H1 (cell line): Measurements from ENCODE around the gene NFIX. TPM values are rescaled to one million over a fixed set of nuclear protein-coding genes. Genes with fewer than 3 reads are reported as not detected.
A peak's percentile ranks its signal among the peaks of the same experiment; 100 is the strongest.

Experiments
- CTCF ChIA-PET: fragments of 300-600 bp; sonication (Branson Sonifier 250); formaldehyde crosslinking; loops from one replicate; lab custom pipeline; 2021; ENCODE audit not compliant: partially characterized antibody; lab: Charles Lee
- POLR2A ChIA-PET: fragments of 300-600 bp; sonication (Branson Sonifier 250); formaldehyde crosslinking; loops from one replicate; lab custom pipeline; 2021; ENCODE audit warnings: inconsistent platforms; ENCODE audit not compliant: partially characterized antibody; lab: Charles Lee
- DNase-seq, 2 experiments: peaks; one replicate each; pipeline versions ENCODE4 v3.0.0 to v3.0.0-alpha.2; 2010 to 2022; ENCODE audit warnings: low spot score in 2 of 2, low read depth in 1 of 2, mixed read lengths in 1 of 2
- FAIRE-seq: peaks from 2 replicates; lab custom pipeline; 2011; peaks lifted over from hg19 to GRCh38; lab: Jason Lieb, UNC
- H2AFZ ChIP-seq: 2 replicates; pipeline ENCODE4 v1.8.1; 2012; ENCODE audit warnings: low read length, inconsistent platforms
- H2AK5ac ChIP-seq: 2 replicates; pipeline ENCODE4 v1.6.1; 2013; ENCODE audit warnings: low read depth, low read length
- H2BK120ac ChIP-seq: replicated peaks from 2 replicates; pipeline ENCODE3; 2013; ENCODE audit warnings: low read depth, low read length, inconsistent platforms
- H2BK12ac ChIP-seq: 2 replicates; pipeline ENCODE4 v1.6.1; 2013; ENCODE audit warnings: low read depth, low read length
- H2BK15ac ChIP-seq: 2 replicates; pipeline ENCODE4 v1.6.1; 2013; ENCODE audit warnings: low read length
- H2BK20ac ChIP-seq: 2 replicates; pipeline ENCODE4 v1.6.1; 2013; ENCODE audit warnings: low read length
- H2BK5ac ChIP-seq: 2 replicates; pipeline ENCODE4 v1.6.1; 2013; ENCODE audit warnings: low read depth, low read length
- H3K14ac ChIP-seq: 2 replicates; pipeline ENCODE4 v1.6.1; 2013; ENCODE audit warnings: inconsistent platforms; ENCODE audit not compliant: insufficient read length
- H3K18ac ChIP-seq: 2 replicates; pipeline ENCODE4 v1.6.1; 2013; ENCODE audit warnings: low read length; ENCODE audit errors: extremely low read depth
- H3K23ac ChIP-seq: 2 replicates; pipeline ENCODE4 v1.6.1; 2013; ENCODE audit warnings: inconsistent platforms; ENCODE audit not compliant: insufficient read length
- H3K23me2 ChIP-seq: 2 replicates; pipeline ENCODE4 v1.6.1; 2013; ENCODE audit warnings: low read depth, low read length
- H3K27ac ChIP-seq: 2 replicates; pipeline ENCODE4 v1.6.1; 2011; ENCODE audit warnings: low read depth, low read length, inconsistent platforms
- H3K27me3 ChIP-seq, 4 experiments: replicated peaks in 1 of 4; 1 replicate in 1 of 4; 2 replicates in 3 of 4; pipeline versions ENCODE4 v1.6.1 to v1.8.1; 2011 to 2013; ENCODE audit warnings: low read length in 3 of 4, mild to moderate bottlenecking in 3 of 4, inconsistent platforms in 2 of 4, mixed read lengths in 2 of 4, moderate library complexity in 1 of 4; ENCODE audit not compliant: control insufficient read depth in 3 of 4, insufficient read depth in 3 of 4; ENCODE audit errors: extremely low read depth in 1 of 4
- H3K36me3 ChIP-seq, 4 experiments: 2 replicates each; pipeline versions ENCODE4 v1.6.1 to v1.8.1; 2011 to 2013; ENCODE audit warnings: mild to moderate bottlenecking in 4 of 4, low read length in 3 of 4, moderate library complexity in 2 of 4, control low read depth in 1 of 4, inconsistent platforms in 1 of 4; ENCODE audit not compliant: insufficient read depth in 4 of 4, control insufficient read depth in 2 of 4
- H3K4ac ChIP-seq: replicated peaks from 2 replicates; pipeline ENCODE3; 2013; ENCODE audit warnings: low read length, low read depth, mixed read lengths, inconsistent platforms; ENCODE audit not compliant: insufficient read length
- H3K4me1 ChIP-seq, 4 experiments: replicated peaks in 1 of 4; 1 replicate in 1 of 4; 2 replicates in 3 of 4; pipeline versions ENCODE4 v1.6.1 to v1.8.1; 2011 to 2013; ENCODE audit warnings: low read length in 3 of 4, inconsistent platforms in 2 of 4, mixed read lengths in 1 of 4; ENCODE audit not compliant: insufficient read depth in 4 of 4, control insufficient read depth in 3 of 4
- H3K4me2 ChIP-seq, 2 experiments: 2 replicates each; pipeline versions ENCODE4 v1.6.1 to v1.8.1; 2011 to 2013; ENCODE audit warnings: low read depth in 2 of 2, low read length in 2 of 2, control low read depth in 1 of 2, inconsistent platforms in 1 of 2, mild to moderate bottlenecking in 1 of 2; ENCODE audit not compliant: insufficient read depth in 1 of 2
- H3K4me3 ChIP-seq, 4 experiments: fragments of 200-600, 300-600 bp in 1 of 4; sonication (generic), shearing (Covaris generic), sonication (Bioruptor Twin) in 1 of 4; 2 replicates each; pipeline versions ENCODE4 v1.5.1 to v1.8.1; 2011 to 2016; ENCODE audit warnings: low read length in 4 of 4, low read depth in 3 of 4, control low read depth in 2 of 4, inconsistent platforms in 2 of 4, mild to moderate bottlenecking in 2 of 4, mixed read lengths in 1 of 4, moderate library complexity in 1 of 4; ENCODE audit not compliant: insufficient read depth in 2 of 4; ENCODE audit errors: extremely low read depth in 1 of 4
- H3K56ac ChIP-seq: replicated peaks from 2 replicates; pipeline ENCODE3; 2013; ENCODE audit warnings: low read depth, mild to moderate bottlenecking, mixed read lengths, low read length, inconsistent platforms; ENCODE audit not compliant: insufficient read length
- H3K79me1 ChIP-seq: 2 replicates; pipeline ENCODE4 v1.6.1; 2013; ENCODE audit warnings: low read depth, low read length, control low read depth
- H3K79me2 ChIP-seq, 2 experiments: 2 replicates each; pipeline versions ENCODE4 v1.6.1 to v1.8.1; 2012 to 2013; ENCODE audit warnings: low read length in 2 of 2, mild to moderate bottlenecking in 2 of 2, inconsistent platforms in 1 of 2; ENCODE audit not compliant: insufficient read depth in 2 of 2, control insufficient read depth in 1 of 2
- H3K9ac ChIP-seq, 4 experiments: replicated peaks in 1 of 4; 1 replicate in 1 of 4; 2 replicates in 3 of 4; pipeline versions ENCODE4 v1.6.1 to v1.8.1; 2011 to 2013; ENCODE audit warnings: low read depth in 3 of 4, low read length in 3 of 4, control low read depth in 2 of 4, mild to moderate bottlenecking in 2 of 4, moderate library complexity in 2 of 4, inconsistent platforms in 1 of 4; ENCODE audit errors: extremely low read depth in 1 of 4
- H3K9me3 ChIP-seq, 2 experiments: 2 replicates each; pipeline versions ENCODE4 v1.6.1 to v1.8.1; 2012 to 2013; ENCODE audit warnings: mild to moderate bottlenecking in 2 of 2, moderate library complexity in 2 of 2, control low read depth in 1 of 2, inconsistent platforms in 1 of 2, low read depth in 1 of 2, low read length in 1 of 2, mixed read lengths in 1 of 2; ENCODE audit not compliant: insufficient read depth in 2 of 2
- H4K20me1 ChIP-seq, 2 experiments: replicated peaks in 1 of 2; 2 replicates each; pipeline versions ENCODE3 to v1.8.1; 2011 to 2013; ENCODE audit warnings: inconsistent platforms in 2 of 2, low read length in 2 of 2, mild to moderate bottlenecking in 1 of 2; ENCODE audit not compliant: insufficient read depth in 2 of 2, control insufficient read depth in 1 of 2
- H4K5ac ChIP-seq: 2 replicates; pipeline ENCODE4 v1.6.1; 2013; ENCODE audit warnings: low read length, low read depth, mixed read lengths, inconsistent platforms; ENCODE audit not compliant: insufficient read length
- H4K8ac ChIP-seq: 2 replicates; pipeline ENCODE4 v1.8.0; 2013; ENCODE audit warnings: mild to moderate bottlenecking, moderate library complexity, low read length, inconsistent platforms; ENCODE audit not compliant: insufficient read depth; ENCODE audit errors: extremely low read depth
- H4K91ac ChIP-seq: replicated peaks from 2 replicates; pipeline ENCODE3; 2013; ENCODE audit warnings: low read length, mixed read lengths, inconsistent platforms; ENCODE audit not compliant: insufficient read length
- POLR2A ChIP-seq, 2 experiments: IDR thresholded peaks; 1 replicate in 1 of 2; 2 replicates in 1 of 2; pipeline ENCODE4 v1.6.1; 2011; ENCODE audit warnings: low read depth in 2 of 2, low read length in 2 of 2, mild to moderate bottlenecking in 2 of 2; ENCODE audit errors: control extremely low read depth in 1 of 2
- POLR2AphosphoS5 ChIP-seq: IDR thresholded peaks from 2 replicates; pipeline ENCODE4 v1.6.1; 2011; ENCODE audit warnings: low read depth, low read length
- SP4 ChIP-seq: IDR thresholded peaks from 2 replicates; pipeline ENCODE4 v1.6.1; 2012; ENCODE audit warnings: low read length, inconsistent platforms
- WGBS, 2 experiments: shearing (Covaris generic) in 1 of 2; methylation state at CpG; one replicate each; pipeline versions ENCODE4 v1.1.6 to v1.1.7; 2013 to 2015; ENCODE audit warnings: low lambda C conversion rate in 2 of 2, mixed read lengths in 2 of 2, inconsistent platforms in 1 of 2, low coverage in 1 of 2, missing lambda C conversion rate in 1 of 2; ENCODE audit not compliant: insufficient replicate concordance in 2 of 2, insufficient coverage in 1 of 2, insufficient read length in 1 of 2; ENCODE audit errors: extremely low coverage in 1 of 2, missing lambda C conversion rate in 1 of 2; 5-methylcytosine and 5-hydroxymethylcytosine counted together
- polyA plus RNA-seq, 7 experiments: library from polyadenylated mRNA; depleted of rRNA in 3 of 7; stranded (reverse) in 5 of 7; unstranded in 2 of 7; fragments of >200 nt in 5 of 7; fragments of 200-250 nt in 2 of 7; gene quantifications; 1 replicate in 5 of 7; 2 replicates in 1 of 7; 4 replicates in 1 of 7; pipeline versions ENCODE4 v1.2.1 to v1.2.3, GENCODE V29; 2011 to 2013; ENCODE audit warnings: missing spikeins in 2 of 7, mixed read lengths in 2 of 7
- total RNA-seq: library from RNA; stranded (reverse); fragmentation: NEBNext Ultra II Directional; extraction: Animal tissue kit (Norgen Biotek cat#: 25700); gene quantifications from 2 replicates; pipeline ENCODE4 v1.2.1, GENCODE V29; 2021

The NFIX gene
- total and polyA plus RNA-seq, 2 of the 8 experiments (the other 6 are each of a cell fraction or from before 2014, with no cell fraction given), result 0.03 to 0.20 TPM

- H3K79me2 ChIP-seq, result peaks cover 4 to 27% of the 10 kb centered on the region in 2 experiments; a peak in 3 of 4 replicates
- peaks cover 0 to 4% (median 2%) of the 10 kb centered on the region in 4 experiments; a peak in 3 of 7 replicates for H3K4me1 ChIP-seq
- no peak overlapping the region for H4K91ac ChIP-seq
- ChIA-PET CTCF (interaction anchor here (1.6 to 6.7 kb wide), 2 partner anchors 10 to 13 kb away, joined by 3 to 62 read pairs; no protein-coding TSS in a partner anchor), POLR2A (interaction anchor here (0.6 to 8.1 kb wide), 28 partner anchors 6 to 309 kb away, joined by 3 to 71 read pairs (median 4); partner anchors contain the start of genes CALR, DNASE2, FARSA and GCDH)
- no peak overlapping the region for H2BK20ac ChIP-seq
- H4K5ac ChIP-seq, result no peak overlapping the region
- DNase-seq (no peak), FAIRE-seq (no peak)
- peaks cover 4% of the 10 kb centered on the region; the same call in 1 of the 2 replicates for H3K79me1 ChIP-seq
- no peak overlapping the region for H2BK15ac ChIP-seq
- no peak overlapping the region for H3K27ac ChIP-seq
- no peaks in the 10 kb centered on the region for H3K27me3 ChIP-seq
- no peak overlapping the region for H3K23ac ChIP-seq
- H3K4me2 ChIP-seq, result no peak overlapping the region
- H3K4ac ChIP-seq, result no peak overlapping the region
- H2BK5ac ChIP-seq, result no peak overlapping the region
- no peak overlapping the region for H2BK12ac ChIP-seq
- peaks cover 15 to 52% (median 26%) of the 10 kb centered on the region in 4 experiments for H3K36me3 ChIP-seq
- no peak overlapping the region for H2AFZ ChIP-seq
- H3K9me3 ChIP-seq, result no peaks in the 10 kb centered on the region
- H3K14ac ChIP-seq, result no peak overlapping the region
- peaks cover 6% of the 10 kb centered on the region for H3K23me2 ChIP-seq
- WGBS, 2 experiments, result 98% methylated on average over 5 of the region's 11 CpGs; no CpG with 5 or more reads in 1 of the 2 experiments
- H3K56ac ChIP-seq, result no peak overlapping the region
- H4K8ac ChIP-seq, result no peak overlapping the region
- no peak overlapping the region for H3K18ac ChIP-seq
- H3K4me3 ChIP-seq, result no peak overlapping the region
- TF ChIP-seq POLR2AphosphoS5 (0 out of 2 replicates have a peak, but pooled peaks have one; percentile 49), POLR2A (IDR thresholded peaks at IDR 0.05; ENCODE audit: control extremely low read depth in 1 of 2, low read depth in 2 of 2, low read length in 2 of 2) (peak; percentile 46 to 48; a peak in 2 of 3 replicates), SP4 (no peak)
- H2BK120ac ChIP-seq, result no peak overlapping the region
- peaks cover 0 to 9% of the 10 kb centered on the region in 2 experiments for H4K20me1 ChIP-seq
- H3K9ac ChIP-seq, result no peak overlapping the region
- H2AK5ac ChIP-seq, result no peak overlapping the region
Measured at GRCh38 chr19:12953138-12953798, 42.0 kb upstream of the NFIX start.
